ENCODE measurements around the gene SLC2A6.

The SLC2A6 gene

DNA sequence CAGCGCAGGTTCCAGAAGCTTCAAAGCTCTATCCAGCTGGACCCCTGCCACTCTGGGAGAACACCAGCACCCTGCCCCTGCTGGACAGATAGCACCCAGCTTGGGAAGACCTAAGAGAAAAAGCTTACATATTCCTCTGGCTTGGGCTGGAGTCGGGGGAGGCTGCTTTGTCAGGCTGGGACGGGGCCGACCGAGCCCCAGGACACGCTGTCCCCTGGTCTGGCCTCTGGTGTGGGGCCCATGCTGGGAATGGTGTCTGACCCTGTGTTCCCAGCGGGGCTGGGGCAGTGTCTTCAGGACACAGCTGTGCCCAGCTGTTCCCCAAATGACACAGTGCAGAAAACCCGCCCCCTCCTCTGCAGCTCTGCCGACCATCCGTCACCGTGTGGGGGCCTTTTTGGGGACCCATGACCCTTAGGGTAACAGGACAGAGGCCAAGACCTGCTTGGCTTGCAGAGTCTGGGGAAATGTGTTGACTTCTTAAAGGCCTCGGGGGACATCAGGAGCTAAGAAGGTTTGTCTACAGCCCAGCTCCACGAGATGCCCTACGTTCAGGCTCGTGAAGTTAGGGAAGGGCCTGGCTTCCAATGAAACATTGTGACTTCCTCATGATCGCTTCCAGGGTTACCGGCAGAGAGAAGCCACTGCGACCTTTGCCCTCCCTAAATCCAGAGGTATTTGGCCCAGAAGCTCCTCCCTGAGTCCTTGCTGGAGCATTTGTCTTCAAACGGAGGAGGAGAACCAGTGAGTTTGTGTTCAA lies 20.4 kb upstream of the SLC2A6 start:
- TF ChIP-seq, protein P1, sequence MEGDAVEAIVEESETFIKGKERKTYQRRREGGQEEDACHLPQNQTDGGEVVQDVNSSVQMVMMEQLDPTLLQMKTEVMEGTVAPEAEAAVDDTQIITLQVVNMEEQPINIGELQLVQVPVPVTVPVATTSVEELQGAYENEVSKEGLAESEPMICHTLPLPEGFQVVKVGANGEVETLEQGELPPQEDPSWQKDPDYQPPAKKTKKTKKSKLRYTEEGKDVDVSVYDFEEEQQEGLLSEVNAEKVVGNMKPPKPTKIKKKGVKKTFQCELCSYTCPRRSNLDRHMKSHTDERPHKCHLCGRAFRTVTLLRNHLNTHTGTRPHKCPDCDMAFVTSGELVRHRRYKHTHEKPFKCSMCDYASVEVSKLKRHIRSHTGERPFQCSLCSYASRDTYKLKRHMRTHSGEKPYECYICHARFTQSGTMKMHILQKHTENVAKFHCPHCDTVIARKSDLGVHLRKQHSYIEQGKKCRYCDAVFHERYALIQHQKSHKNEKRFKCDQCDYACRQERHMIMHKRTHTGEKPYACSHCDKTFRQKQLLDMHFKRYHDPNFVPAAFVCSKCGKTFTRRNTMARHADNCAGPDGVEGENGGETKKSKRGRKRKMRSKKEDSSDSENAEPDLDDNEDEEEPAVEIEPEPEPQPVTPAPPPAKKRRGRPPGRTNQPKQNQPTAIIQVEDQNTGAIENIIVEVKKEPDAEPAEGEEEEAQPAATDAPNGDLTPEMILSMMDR (IDR thresholded peaks at IDR 0.05; ENCODE audit: borderline replicate concordance, control extremely low read depth, extremely low read depth, insufficient read depth, missing control alignments): no peak
- in situ Hi-C loops (cut with MboI; ENCODE audit: low sequenced_read_pairs, unreplicated experiment): loop anchor here (25.0 kb wide), 1 partner anchor 312 kb away; no protein-coding TSS in a partner anchor
- no peak for DNase-seq (ENCODE audit: low spot score)

DNA sequence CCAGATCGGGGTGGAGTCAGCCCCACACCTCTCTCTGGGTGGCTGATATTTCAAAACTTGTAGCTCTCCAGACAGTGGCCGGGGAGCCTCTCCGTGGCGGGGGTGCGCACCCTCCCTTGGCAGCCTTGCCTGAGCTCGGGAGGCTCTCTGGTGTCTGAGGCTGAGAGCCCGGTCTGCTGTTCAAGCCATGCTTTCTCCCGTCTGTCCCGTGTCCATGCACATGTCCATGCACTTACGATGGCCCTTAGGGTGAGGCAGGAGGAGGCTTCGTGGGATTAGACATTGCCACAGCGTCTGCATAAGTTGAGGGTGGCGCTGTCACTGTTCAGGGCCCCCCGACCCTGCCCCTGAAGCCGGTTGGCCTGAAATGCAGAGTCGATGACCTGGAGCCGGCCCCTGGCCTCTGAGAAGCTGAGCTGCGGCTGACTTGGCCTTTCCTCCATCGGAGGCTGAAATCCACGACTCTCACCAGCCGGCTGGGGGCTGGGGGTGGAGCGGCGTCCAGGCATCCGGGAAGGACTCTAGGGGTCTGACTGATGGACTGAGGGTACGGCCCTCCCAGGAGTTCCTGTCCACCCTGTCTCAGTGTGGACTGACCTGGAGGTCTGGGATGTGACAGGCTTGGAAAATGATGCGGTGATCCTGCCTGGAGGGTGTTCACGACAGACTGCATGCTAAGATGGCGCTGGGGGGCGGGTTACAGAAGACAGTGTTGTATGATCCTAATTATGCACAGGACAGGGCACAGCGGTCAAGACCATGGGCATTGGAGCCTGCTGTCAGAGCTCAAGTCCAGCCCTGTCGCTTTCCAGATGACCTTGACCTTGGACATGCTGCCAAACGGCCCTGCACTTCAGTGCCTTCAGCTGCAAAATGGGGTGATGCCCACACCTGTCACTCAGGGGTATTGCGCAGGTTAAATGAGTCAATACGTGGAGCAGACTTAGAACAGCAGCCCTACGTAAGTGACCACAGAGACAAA lies 18.3 kb upstream of the SLC2A6 start:
- in situ Hi-C loops (cut with MboI; ENCODE audit: low sequenced_read_pairs, unreplicated experiment): loop anchor here (25.0 kb wide), 1 partner anchor 310 kb away; no protein-coding TSS in a partner anchor
- TF ChIP-seq, protein P1 (IDR thresholded peaks at IDR 0.05; ENCODE audit: borderline replicate concordance, control extremely low read depth, extremely low read depth, insufficient read depth, missing control alignments): no peak
- no peak for DNase-seq (ENCODE audit: low spot score)

DNA sequence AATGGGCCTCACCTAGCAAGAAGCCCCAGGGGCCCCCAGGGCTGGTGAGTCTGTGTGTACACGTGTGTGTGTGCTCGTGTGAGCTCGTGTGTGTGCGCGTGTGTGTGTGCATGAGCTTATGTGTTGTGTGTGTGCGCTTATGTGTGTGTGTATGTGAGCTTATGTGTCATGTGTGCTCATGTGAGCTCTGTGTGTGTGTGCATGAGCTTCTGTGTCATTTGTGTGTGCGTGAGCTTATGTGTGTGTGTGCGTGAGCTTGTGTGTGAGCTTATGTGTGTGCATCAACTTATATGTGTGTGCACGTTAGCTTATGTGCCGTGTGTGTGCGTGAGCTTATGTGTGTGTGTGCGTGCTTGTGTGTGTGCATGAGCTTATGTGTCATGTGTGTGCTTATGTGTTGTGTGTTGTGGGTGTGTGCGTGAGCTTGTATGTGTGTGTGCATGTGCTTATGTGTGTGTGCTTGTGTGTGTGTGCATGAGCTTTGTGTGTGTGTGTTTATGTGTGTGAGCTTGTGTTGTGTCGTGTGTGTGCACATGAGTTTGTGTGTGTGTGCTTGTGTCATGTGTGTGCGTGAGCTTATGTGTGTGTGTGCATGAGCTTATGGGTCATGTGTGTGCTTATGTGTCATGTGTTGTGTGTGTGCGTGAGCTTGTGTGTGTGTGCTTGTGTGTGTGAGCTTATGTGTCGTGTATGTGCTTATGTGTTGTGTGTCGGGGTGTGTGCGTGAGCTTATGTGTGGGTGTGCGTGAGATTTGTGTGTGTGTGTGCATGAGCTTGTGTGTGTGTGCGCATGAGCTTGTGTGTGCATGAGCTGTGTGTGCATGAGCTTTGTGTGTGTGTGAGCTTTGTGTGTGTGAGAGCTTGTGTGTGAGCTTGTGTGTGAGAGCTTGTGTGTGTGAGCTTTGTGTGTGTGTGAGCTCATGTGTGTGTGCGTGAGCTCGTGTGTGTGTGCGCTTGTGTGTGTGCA lies 16.7 kb upstream of the SLC2A6 start:
- TF ChIP-seq, protein P1 (IDR thresholded peaks at IDR 0.05; ENCODE audit: borderline replicate concordance, control extremely low read depth, extremely low read depth, insufficient read depth, missing control alignments): no peak
- in situ Hi-C loops (cut with MboI; ENCODE audit: low sequenced_read_pairs, unreplicated experiment): loop anchor here (25.0 kb wide), 1 partner anchor 308 kb away; no protein-coding TSS in a partner anchor
- DNase-seq (ENCODE audit: low spot score): no peak

DNA sequence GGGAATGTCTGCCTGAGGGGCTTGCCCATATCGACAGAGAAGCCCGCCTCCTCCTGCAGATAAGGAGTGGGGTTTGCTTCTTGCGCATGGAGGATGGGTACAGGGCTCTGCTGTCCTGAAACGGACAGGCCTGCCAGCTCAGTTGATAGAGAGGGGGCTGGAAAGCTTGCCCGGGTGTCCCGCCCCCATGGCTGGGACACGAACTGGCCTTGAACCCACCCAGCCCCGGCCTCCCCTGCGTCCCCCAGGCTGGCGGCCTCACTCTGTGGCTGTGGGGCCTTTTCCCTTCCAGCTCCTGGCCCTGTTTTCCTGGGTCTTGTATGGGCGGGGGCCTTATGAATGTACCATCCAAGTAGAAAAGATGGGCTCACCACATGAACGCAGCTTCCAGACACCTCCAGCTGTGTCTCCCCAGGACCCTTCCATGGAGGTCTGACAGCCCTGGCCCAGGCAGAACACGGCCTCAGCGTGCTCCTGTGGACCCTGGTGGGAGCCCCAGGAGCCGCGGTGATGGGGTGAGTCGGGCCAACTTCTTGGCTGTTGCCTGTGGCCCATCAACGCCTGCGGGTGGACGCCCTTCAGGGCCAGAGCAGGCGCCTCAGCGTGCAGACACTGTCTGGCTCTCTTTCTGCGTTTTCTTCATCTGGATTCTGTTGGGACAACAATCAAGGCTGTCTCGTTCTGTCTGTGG lies 15.9 kb upstream of the SLC2A6 start:
- DNase-seq (ENCODE audit: low spot score): no peak
- TF ChIP-seq, protein P1 (IDR thresholded peaks at IDR 0.05; ENCODE audit: borderline replicate concordance, control extremely low read depth, extremely low read depth, insufficient read depth, missing control alignments): no peak
- in situ Hi-C loops (cut with MboI; ENCODE audit: low sequenced_read_pairs, unreplicated experiment): loop anchor here (25.0 kb wide), 1 partner anchor 307 kb away; no protein-coding TSS in a partner anchor

DNA sequence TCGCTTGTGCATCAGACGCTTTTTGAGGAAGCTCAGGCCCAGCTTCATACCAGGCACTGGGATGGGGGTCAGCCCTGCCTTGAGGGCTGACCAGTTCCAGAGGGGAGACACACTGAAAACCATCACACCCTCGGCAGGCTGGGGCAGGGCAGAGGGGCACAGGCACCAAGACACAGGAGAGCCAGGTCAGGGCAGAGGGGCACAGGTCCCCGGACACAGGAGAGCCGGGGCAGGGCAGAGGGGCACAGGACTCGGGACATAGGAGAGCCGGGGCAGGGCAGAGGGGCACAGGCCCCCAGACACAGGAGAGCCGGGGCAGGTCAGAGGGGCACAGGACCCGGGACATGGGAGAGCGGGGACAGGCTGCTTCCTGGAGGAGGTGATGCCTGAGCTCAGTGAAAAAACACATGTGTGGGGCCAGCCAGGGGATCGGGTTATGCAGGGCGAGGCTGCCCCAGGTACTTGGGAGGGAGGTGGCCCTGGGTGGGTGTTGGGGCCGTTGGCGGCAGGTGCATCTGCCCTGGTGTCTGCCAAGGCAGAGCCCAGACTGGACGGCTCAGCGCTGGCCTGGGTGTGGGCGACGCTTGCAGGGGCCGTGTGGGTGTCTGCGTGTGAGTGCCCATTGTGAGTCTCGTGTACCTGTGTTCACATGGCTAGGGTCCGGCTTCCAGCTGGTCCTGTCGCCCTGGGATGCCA lies 15.1 kb upstream of the SLC2A6 start:
- in situ Hi-C loops (cut with MboI; ENCODE audit: low sequenced_read_pairs, unreplicated experiment): loop anchor here (25.0 kb wide), 1 partner anchor 307 kb away; no protein-coding TSS in a partner anchor
- TF ChIP-seq, protein P1 (IDR thresholded peaks at IDR 0.05; ENCODE audit: borderline replicate concordance, control extremely low read depth, extremely low read depth, insufficient read depth, missing control alignments): no peak

More for the DNA sequence above, 15.1 kb upstream of the SLC2A6 start:
- DNase-seq (ENCODE audit: low spot score): no peak

All from GM13976 (cell line).